Measurements from ENCODE around the gene AIG1.

The AIG1 gene

DNA sequence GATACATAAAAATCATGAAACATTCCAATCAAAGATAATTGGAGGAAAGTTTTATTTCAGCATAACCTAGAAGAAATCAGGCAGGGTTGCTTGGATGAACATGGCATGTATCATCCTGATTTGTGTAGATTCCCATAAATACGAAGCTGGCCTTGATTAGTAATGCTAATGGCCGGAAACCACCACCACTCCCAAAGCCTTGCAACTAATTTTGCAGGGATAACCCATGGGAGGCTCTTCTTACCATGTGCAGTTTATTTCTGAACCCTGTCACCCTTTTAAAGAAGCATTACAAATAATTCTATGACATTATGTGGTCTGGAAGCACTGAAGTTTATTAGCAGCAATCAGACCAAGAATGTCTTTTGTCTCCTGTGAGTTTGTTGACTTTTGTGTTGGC lies 80.8 kb downstream of the AIG1 start:
- Histone ChIP-seq H3K4me3 (ENCODE audit: severe bottlenecking) (no peak overlapping the region), H3K9me3 (ENCODE audit: severe bottlenecking) (no peaks in the 10 kb centered on the region), H3K27me3 (ENCODE audit: insufficient read depth, poor library complexity, severe bottlenecking) (no peaks in the 10 kb centered on the region), H3K36me3 (ENCODE audit: low read depth) (peaks cover 30% of the 10 kb centered on the region), H3K27ac (ENCODE audit: poor library complexity, severe bottlenecking) (no peak overlapping the region), H3K4me1 (ENCODE audit: insufficient read depth, poor library complexity, severe bottlenecking) (no peaks in the 10 kb centered on the region)
- TF ChIP-seq, protein P1, sequence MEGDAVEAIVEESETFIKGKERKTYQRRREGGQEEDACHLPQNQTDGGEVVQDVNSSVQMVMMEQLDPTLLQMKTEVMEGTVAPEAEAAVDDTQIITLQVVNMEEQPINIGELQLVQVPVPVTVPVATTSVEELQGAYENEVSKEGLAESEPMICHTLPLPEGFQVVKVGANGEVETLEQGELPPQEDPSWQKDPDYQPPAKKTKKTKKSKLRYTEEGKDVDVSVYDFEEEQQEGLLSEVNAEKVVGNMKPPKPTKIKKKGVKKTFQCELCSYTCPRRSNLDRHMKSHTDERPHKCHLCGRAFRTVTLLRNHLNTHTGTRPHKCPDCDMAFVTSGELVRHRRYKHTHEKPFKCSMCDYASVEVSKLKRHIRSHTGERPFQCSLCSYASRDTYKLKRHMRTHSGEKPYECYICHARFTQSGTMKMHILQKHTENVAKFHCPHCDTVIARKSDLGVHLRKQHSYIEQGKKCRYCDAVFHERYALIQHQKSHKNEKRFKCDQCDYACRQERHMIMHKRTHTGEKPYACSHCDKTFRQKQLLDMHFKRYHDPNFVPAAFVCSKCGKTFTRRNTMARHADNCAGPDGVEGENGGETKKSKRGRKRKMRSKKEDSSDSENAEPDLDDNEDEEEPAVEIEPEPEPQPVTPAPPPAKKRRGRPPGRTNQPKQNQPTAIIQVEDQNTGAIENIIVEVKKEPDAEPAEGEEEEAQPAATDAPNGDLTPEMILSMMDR (IDR thresholded peaks at IDR 0.05; ENCODE audit: poor library complexity, severe bottlenecking), result no peak
- no peak for ATAC-seq (ENCODE audit: low read depth)
- no peak for DNase-seq (ENCODE audit: low spot score)

DNA sequence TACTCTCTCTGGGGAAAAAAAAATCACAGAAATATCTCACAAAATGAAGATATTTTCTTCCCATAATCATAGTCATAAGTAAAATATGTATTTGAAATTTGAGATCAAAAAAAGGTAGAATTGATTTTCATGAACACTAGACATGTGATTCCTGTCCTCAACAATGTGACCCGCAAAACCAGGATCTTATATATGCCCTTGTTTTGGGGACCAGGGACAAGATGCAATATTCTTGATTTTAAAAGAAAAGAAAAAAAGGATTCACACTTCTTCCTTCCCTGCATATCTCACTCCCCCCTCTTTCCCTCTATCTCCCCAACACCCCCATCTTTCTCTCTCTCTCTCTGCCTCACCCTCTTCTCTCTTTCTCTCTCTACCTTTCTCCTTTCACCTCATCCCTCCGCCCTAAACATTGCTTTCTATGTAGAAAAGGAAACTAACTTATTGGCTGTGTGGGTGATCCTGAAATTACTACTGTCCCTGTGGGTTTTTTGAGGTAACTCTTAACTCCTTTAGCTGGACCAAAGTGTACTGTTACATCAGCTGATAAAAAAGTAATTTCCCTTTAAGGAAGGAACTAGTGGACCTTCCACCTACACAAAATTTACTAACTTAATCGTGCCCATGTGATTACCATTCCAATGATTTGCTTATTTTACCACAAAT lies 85.6 kb downstream of the AIG1 start:
- Histone ChIP-seq H3K4me1 (ENCODE audit: insufficient read depth, poor library complexity, severe bottlenecking) (no peaks in the 10 kb centered on the region), H3K27ac (ENCODE audit: poor library complexity, severe bottlenecking) (no peak overlapping the region), H3K27me3 (ENCODE audit: insufficient read depth, poor library complexity, severe bottlenecking) (no peaks in the 10 kb centered on the region), H3K4me3 (ENCODE audit: severe bottlenecking) (no peak overlapping the region), H3K36me3 (ENCODE audit: low read depth) (0 out of 2 replicates have a peak, but pooled peaks cover 5% of the 10 kb centered on the region), H3K9me3 (ENCODE audit: severe bottlenecking) (no peaks in the 10 kb centered on the region)
- no peak for DNase-seq (ENCODE audit: low spot score)
- TF ChIP-seq, protein P1 (IDR thresholded peaks at IDR 0.05; ENCODE audit: poor library complexity, severe bottlenecking), result no peak
- ATAC-seq (ENCODE audit: low read depth), result no peak

DNA sequence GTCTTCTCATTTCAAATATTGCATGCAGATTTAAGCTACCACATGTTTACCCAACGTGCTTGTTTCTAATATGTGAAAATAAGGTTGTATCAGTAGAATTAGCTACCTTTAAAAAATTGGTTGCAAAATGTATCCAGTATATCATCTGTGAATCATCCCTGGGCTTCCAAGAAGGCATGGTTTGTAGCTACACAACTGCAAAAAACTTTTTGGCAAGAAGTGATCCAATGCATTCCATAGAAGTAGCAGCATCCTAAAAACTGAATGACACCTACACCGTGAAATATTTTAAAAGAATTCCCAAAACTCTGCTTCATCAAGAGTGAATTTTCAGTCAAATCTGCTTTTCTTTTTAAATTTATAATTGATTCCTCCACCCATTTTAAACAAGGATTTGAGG lies 89.1 kb downstream of the AIG1 start:
- TF ChIP-seq, protein P1 (IDR thresholded peaks at IDR 0.05; ENCODE audit: poor library complexity, severe bottlenecking), result no peak
- Histone ChIP-seq H3K27ac (ENCODE audit: poor library complexity, severe bottlenecking) (no peak overlapping the region), H3K36me3 (ENCODE audit: low read depth) (0 out of 2 replicates have a peak, but pooled peaks cover 2% of the 10 kb centered on the region), H3K27me3 (ENCODE audit: insufficient read depth, poor library complexity, severe bottlenecking) (no peaks in the 10 kb centered on the region), H3K4me1 (ENCODE audit: insufficient read depth, poor library complexity, severe bottlenecking) (no peaks in the 10 kb centered on the region), H3K9me3 (ENCODE audit: severe bottlenecking) (no peaks in the 10 kb centered on the region), H3K4me3 (ENCODE audit: severe bottlenecking) (no peak overlapping the region)
- ATAC-seq (ENCODE audit: low read depth) (no peak), DNase-seq (ENCODE audit: low spot score) (no peak)

DNA sequence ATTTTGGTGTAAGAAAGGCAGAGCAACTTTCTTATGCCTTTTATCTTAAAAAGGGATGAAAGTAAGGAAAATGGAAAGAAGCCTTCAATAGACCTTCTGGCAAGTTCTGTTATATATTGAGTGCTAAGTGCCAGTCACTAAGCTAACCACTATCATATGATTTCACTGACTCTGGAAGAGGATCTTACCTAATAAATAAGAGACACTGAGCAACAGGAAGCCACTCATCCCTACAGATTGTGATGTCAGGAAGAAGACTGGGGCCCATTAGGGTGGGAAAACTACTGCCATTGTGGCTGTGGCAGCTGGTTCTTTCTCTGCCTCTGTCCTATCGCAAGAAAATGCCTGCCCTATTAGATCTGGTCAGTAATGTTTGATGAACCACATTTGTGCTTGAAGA lies 89.6 kb downstream of the AIG1 start:
- Histone ChIP-seq H3K4me3 (ENCODE audit: severe bottlenecking) (no peak overlapping the region), H3K27me3 (ENCODE audit: insufficient read depth, poor library complexity, severe bottlenecking) (no peaks in the 10 kb centered on the region), H3K36me3 (ENCODE audit: low read depth) (0 out of 2 replicates have a peak, but pooled peaks cover 2% of the 10 kb centered on the region), H3K4me1 (ENCODE audit: insufficient read depth, poor library complexity, severe bottlenecking) (no peaks in the 10 kb centered on the region), H3K27ac (ENCODE audit: poor library complexity, severe bottlenecking) (no peak overlapping the region), H3K9me3 (ENCODE audit: severe bottlenecking) (no peaks in the 10 kb centered on the region)
- ATAC-seq (ENCODE audit: low read depth), result no peak
- TF ChIP-seq, protein P1 (IDR thresholded peaks at IDR 0.05; ENCODE audit: poor library complexity, severe bottlenecking), result no peak
- no peak for DNase-seq (ENCODE audit: low spot score)

DNA sequence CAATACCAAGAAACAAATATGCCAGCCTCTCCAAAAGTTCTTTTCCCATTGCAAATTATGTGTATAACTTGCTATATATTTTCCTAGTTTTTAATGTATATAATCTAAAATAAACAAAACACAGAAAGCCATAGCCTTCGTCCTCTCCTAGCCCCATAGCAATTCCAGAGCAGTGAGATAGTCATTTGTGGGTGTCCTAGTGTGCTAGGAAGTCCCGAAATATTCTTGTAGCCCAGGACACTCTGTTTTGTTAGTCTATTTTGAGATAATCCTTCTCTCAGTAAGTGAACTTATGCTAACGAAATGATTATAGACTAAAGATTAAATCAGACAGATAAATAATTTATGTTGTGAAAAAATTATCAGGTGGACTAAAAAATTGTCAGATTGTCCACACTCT lies 90.7 kb downstream of the AIG1 start:
- Histone ChIP-seq H3K27me3 (ENCODE audit: insufficient read depth, poor library complexity, severe bottlenecking) (no peaks in the 10 kb centered on the region), H3K4me3 (ENCODE audit: severe bottlenecking) (no peak overlapping the region), H3K36me3 (ENCODE audit: low read depth) (0 out of 2 replicates have a peak, but pooled peaks cover 2% of the 10 kb centered on the region), H3K9me3 (ENCODE audit: severe bottlenecking) (no peaks in the 10 kb centered on the region), H3K4me1 (ENCODE audit: insufficient read depth, poor library complexity, severe bottlenecking) (no peaks in the 10 kb centered on the region), H3K27ac (ENCODE audit: poor library complexity, severe bottlenecking) (no peak overlapping the region)
- DNase-seq (ENCODE audit: low spot score) (no peak), ATAC-seq (ENCODE audit: low read depth) (no peak)
- TF ChIP-seq, protein P1 (IDR thresholded peaks at IDR 0.05; ENCODE audit: poor library complexity, severe bottlenecking), result no peak

All from RWPE2 (cell line).